Head of caudate nucleus (tissue), 42 donors: Measurements from ENCODE around the gene FAR2.

Source experiments
- DNase-seq, 42 donors: peaks; one replicate each; pipeline versions ENCODE4 v3.0.0 to v3.0.0-alpha.2; 2020 to 2021; ENCODE audit warnings: mixed read lengths in 7 of 42
- intact Hi-C: fragments of 100-400 bp; cut with DNase I; formaldehyde crosslinking; loops from one replicate; pipeline ENCODE4 v1.15.0; 2022

The FAR2 gene

DNA sequence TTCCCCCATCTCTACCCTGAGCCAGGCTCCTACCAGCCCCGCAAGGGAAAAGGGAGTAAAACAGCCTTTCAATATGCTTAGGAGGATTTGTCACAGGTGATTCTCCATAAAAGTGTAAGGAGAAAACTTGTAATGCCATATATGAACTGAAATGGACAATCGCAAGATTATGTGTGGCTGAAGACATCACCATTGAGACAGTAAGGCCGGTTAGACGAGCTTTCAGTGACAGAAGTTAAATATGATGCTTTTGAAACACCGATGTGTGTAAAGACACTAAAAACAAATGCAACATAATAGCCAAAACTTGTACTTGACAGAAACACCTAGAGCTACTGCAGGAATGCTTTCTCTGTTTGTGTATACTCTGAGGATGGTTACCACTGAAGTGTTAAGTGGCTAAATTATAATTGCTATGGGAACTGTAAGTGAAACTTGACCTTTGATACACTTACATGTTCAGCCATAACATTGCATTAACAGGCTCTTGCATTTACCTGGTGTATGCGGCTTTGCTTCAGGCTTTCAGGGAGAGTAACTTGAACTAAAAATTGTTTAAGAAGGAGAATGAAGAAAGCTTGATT, 42.3 kb downstream of the FAR2 start:
- no peak for DNase-seq
- intact Hi-C loops, result no loop called here

DNA sequence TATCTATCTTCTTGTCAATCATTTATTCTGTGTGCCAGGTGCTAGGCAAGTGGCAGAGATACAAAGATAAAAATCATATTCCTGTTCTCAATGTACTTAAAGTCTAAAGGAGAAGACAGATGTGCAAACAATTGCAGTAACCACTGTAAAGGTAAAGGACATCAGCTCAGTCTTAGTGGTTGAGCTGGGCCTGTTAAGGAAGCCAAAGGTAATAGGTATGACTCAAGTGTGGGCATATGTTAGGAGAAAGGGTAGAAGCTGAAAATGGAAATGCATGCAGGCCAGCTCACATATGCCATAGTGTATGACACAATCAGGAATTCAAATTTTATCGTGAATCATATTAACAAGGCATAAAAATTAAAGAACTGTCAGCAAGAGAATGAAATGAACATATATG, 49.8 kb downstream of the FAR2 start:
- intact Hi-C loops, result no loop called here
- DNase-seq, result no peak

DNA sequence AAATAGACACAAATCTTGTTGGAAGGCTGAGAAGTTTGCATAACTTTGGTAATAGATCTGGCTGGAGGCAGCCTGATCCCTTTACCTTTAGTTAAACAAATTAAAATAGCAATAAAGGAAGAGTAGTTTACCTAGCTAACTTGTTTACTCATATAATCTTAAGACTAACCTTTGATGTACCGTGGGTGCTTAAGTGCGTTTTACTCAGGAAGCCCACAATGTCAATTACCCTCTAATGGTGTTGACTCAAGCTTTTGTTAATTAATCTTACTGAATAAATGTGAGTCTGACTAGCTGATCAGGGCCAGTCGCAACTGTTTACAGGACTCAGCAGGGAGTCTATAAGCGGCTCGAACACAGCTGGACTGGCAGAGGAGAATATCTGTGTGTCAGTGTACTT, 51.5 kb downstream of the FAR2 start:
- no peak for DNase-seq

DNA sequence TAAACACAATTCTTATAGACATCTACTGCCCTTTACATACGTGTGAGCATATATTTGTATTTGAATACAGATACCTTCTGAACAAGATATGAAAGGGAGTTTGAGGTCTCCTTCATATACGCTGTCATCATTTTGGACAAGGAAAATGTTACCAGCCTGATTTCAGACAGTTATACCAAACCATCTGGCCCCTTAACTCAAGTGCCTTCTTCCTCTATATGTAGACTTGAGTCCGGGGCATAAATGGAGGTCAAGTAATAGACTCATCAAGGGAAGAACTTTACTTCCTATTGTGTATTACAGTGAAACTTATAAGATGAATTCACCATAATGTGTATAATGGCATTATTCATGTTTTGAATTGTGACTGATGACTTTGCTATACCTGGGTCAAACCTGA, 52.2 kb downstream of the FAR2 start:
- DNase-seq, result no peak
- intact Hi-C loops, result no loop called here

More for the DNA sequence above, 51.5 kb downstream of the FAR2 start:
- intact Hi-C loops, result no loop called here

DNA sequence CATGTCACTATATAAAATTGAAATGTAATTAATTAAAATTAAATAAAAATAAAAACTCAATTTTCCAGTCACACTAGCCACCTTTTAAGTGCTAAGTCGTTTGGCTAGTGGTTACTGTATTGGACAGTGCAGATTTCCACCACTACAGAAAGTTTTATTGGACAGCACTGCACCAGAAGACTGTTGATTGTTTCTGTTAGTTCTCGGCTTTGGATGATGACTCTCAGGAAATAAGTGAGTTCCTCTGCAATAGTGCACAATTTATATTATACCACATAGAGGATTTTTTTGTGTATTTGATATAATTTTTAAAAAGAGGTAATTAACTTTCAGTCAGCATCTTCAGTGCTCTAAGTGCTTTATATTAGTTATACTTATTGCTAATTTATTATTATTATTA, 52.7 kb downstream of the FAR2 start:
- intact Hi-C loops, result no loop called here
- no peak for DNase-seq

DNA sequence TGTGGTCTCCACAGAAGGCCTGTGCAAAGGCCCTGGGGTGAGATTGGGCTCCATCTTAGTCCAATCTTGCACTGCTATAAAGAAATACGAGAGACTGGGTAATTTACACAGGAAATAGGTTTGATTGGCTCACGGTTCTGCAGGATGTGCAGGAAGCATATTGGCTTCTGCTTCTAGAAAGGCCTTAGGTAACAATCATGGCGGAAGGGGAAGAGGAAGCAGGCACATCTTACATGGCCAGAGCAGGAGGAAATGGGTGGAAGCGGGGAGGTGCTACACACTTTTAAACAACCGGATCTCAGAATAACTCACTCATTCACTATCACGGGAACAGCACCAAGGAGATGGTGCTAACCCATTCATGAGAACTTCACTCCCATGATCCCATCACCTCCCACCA, 55.4 kb downstream of the FAR2 start:
- no peak for DNase-seq
- intact Hi-C loops, result no loop called here

DNA sequence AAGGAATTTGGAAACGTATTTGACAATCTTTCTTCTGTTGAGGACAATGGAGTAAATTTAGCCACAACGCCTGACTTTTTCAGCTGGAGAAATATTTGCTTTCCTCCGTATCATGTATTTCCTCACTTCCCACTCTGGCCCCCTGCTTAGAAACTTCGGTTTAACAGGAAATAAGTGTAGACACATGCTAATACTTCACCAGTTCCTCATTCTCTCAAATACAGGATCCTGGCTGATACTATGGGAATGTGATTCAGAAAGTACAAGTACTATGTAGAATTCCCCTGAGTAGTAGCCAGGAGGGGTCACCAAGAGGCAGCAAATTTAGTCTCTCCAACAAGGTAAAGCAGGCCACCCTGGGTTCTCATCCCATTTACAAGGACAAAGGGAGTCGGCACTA, 58.0 kb downstream of the FAR2 start:
- intact Hi-C loops, result no loop called here
- DNase-seq, result no peak

DNA sequence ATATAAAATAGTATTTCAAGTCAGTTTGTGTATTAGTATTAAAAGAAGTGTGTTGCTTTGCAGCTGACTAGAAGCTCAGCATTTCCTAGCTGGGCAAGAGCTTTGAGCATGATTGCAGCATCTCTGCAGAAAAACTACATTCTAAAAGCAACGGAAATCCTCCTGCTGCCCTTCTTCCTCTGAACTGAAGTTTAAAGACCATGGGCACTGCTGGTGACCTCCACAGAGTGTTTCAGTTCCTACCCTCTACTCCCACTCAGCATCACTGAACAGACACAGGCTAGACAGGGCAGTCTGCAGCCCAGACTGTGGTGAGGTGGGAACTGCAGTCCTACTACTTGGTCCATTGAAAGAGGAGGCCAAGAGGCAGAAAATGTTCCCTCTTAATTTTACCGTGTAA, 59.0 kb downstream of the FAR2 start:
- peak in 18 of 42 donors; percentile 8 to 54 (median 29) for DNase-seq
- intact Hi-C loops, result no loop called here

DNA sequence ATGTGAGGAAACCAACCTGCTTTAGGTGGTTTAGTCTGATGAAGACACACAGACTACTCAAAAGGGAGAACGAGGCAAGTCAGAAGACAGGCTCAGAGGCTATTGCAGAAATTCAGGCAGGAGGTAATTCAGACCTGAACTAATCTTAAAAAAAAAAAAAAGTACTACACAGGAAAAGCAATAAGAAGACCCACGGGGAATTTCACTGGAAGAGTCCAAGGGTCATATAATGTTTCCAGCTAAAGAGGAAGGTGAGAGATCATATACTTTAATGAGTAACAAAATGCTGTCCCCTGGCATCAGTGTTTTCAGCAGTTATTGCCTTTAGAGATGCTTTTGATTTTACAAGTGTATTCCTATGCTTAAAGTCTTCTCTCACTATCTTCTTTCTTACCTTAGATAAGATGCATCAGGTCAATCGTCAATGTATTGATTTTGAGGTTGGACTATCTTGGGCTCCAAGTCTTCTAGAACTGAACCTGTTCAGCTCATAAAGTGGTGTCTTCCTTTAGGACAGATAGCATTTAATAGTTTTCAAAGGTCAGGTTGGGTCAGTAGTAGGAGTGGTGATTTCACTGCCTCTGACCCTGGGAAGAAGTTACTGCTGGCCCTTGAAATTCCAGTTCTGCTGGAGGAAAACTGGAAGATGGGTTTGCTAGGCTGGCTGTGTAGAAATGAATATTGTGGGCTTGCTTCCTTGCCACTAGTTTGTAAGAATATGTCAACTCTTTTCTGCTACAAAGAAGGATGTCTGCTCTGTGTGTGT, 60.0 kb downstream of the FAR2 start:
- intact Hi-C loops, result no loop called here
- no peak for DNase-seq

DNA sequence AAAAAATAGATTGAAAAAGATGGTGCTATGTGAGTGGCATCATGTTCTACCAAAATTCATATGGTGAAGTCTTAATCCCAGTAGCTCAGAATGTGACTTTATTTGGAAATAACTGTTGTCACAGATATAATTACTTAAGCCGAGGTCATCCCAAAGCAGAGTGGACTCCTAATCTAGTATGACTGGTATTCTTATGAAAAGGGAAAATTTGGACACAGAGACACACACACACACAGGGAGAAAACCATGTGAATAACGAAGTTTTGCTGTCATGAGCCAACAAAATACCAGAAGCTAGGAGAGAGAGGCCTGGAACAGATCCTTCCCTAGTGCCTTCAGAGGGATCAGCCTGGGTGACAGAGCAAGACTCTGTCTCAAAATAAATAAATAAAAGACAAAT, 62.6 kb downstream of the FAR2 start:
- DNase-seq, result no peak
- intact Hi-C loops, result no loop called here

DNA sequence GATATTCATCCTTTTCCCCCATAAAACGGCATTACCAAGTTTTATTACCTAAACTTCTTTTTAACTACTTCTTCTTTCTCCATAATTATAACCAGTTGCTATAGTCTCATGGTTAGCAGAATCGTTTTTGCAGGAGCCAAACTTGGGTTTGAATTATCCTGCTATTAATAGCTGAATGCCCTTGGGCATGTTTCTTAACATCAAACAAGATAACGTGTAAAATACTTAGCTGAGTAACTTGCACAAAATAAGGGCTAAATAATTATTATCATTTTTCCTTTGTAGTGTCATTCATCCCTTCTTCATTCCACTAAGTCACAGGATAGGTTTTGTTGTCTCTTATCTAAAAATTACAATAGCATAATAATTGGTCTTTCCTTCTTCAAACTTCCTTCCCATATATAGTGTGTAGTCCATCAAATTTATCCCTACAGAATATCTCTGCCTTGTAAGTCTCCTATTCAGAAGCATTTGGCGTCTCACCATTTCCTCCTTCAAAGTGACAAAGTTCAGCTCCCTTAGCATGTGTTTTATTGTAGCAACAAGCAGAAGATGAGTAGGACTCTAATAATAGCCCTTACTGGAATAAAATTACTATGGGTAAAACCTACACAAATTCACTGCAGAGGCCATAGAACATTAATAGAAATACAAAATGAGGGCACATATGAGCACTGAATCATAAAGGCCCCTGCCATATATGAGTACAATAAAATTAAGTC, 63.8 kb downstream of the FAR2 start:
- no peak for DNase-seq

DNA sequence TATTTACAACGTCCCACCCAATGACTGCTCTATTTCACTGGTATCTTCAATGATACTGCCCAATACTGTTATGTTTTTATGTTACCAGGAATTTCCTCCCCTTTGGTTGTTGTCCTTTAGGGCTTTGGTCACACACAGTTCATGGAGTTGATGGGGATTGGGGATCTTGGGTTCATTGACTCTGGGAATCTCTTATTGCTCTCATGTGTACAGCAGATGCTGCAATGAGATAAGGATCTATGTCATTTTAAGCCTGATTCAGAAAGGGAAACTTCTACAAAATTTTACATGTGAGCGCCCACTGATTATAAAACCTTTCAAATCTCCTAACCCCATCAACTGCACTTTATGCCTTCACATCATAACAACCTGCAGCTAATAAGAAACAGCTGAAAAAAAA, 67.2 kb downstream of the FAR2 start:
- intact Hi-C loops, result no loop called here
- DNase-seq, result no peak

More for the DNA sequence above, 63.8 kb downstream of the FAR2 start:
- intact Hi-C loops, result no loop called here

DNA sequence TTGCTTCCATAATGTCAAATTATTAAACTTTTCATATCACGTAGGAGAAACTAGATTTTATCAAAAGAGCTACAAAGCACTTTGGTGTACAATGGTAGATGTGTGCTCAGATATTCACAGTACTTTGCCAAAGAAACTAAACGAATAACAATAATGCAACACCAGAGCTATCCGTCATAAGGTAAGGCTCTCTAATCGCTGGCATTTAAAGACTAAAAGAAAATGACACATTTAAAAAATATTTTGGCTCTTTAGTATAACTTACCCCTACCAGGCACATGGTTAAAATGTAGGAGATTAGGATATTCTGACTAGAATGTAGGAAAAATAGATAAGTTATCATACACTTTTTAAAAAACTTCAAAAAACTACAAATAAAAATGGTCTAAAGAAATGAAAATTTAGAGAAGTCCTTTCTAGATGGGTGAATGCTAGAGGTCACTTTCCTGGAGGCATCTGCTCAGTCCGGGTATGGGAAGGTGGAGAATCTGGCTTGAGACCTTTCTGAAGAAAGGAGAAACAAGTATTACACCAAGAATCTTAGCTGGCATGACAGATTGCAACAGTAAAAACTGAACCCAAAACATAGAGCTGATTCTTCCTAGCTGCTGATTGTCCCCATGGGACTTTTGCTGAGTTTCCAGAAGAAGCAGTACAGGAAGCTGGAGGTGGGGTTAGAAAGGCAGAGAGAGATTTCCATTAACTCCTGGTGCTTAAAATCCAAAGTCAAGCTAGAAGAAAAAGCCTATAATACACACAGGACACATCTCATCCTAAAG, 67.9 kb downstream of the FAR2 start:
- intact Hi-C loops, result no loop called here
- DNase-seq, result no peak

DNA sequence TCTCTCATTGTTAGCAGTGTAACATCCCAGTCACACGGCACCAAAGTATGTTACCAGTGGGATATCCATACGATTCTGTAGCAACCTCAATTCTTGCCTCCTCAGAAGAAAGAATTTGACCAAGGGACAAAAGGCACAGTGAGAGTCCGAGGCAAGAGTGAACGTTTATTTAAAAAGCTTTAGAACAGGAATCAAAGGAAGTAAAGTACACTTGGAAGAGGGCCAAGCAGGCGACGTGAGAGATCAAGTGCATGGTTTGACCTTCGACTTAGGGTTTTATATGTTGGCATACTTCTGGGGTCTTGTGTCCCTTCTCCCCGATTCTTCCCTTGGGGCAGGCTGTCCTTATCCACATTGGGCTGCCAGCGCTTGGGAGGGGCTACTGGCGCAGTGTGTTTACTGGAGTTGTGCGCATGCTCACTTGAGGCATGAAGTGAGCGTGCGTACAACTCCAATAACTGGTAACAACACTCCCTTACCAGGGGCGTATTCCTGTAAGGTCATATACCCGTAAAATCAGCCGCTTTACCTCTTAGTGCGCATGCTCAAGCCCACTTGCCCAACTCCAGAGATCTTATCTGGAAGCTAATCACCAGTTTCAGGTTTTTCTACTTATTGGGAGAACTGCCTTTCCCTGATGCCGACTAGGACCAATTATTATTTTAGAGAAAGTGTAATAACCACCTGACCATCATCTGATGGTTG, 71.7 kb downstream of the FAR2 start:
- DNase-seq, result no peak
- intact Hi-C loops, result no loop called here

DNA sequence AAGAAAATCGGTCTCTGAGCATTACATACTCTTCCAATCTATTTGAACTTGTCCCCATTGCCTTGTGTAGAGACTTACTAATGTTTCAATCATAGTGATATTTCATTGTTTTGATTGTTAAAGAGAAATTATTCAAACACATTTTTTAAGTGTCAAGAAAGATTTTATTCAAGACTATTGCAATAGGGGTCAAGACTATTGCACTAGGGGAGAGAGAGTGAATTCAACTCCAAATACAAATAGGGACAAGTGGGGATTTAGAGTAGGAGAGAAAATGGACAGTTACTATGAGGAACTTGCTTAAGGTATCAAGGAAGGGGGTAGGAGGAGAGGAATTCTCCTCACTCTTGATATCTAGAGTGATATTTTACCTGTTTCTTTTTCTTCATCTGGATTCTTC, 73.1 kb downstream of the FAR2 start:
- no peak for DNase-seq
- intact Hi-C loops, result no loop called here

DNA sequence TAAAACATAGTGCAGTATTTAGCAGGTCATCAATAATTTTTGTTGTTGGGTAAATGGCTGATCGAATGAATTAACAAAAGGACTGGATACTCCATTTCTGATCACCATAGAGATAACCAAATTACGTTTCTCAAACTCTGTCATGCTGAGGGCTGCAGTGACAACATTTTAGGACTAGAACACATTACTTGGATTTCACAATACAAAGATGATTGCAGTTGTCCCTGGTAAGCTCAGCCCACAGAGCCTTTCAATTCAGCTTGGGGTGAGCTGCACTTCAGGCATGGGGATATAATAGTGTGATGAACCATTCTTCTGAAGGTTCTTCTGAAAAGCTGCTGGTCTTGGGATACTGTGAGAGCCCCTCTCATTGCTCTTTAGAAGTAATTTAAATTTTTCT, 74.3 kb downstream of the FAR2 start:
- DNase-seq, result no peak
- intact Hi-C loops, result no loop called here

DNA sequence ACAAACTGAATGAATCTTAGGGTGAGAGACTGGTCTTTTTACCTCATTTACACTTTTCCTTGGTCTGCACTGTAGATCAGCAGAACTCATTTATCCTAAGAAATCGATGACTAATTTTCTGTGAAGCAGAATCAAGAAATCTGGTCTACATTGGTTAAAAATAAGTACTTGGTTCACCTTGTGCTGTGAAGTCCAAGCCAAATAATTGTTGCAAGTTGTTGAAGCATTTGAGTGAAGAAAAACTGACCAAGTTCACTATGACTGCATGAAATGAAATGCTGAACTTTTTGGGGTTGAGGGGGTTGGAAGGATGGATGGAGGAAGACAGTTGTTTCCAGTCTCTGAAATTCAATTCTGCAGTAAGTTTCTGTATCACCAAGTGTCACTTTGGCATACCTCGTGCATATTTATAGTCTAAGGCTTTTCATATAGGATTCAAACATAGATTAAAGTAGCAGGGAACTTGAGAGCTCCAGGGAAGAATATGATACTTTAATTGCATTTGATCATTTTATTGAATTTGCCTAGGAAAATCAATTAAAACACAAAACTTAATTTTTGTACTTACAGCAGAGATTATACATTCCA, 75.0 kb downstream of the FAR2 start:
- intact Hi-C loops, result no loop called here
- no peak for DNase-seq

DNA sequence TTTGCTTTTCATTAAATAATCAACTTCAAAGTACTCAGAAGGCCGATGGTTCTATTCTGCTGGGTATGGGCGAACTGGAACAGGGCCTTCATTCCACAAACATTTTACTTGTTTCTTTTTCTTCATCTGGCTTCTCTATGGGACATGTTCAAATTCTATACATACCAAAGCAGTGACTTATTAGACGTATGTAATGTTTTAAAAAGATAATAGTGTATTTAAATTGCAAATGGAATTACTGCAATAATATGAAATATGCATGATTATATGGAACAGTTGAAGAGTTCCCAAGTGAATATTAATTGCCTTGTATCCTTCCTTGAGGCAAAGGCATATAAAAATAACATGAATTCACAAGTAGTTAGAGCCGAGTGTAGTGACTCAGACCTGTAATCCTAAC, 75.5 kb downstream of the FAR2 start:
- intact Hi-C loops, result no loop called here
- no peak for DNase-seq

DNA sequence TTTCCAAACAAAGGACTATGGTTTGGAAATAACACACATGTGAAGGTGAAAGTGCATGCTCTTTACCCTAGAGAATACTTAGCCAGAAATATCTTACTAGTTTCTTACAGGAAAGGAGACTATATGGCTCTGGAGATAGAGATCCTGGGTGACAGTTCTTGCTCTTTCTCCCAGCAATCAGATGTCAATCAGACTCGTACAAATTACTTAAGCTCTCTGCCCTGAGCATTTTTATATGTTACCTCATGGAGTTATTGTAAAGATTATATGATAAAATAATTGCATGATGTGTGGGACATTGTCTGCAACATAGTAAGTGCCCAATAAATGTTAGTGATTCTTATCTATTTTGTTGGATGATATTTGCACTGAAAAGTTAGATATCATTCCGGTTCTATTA, 76.8 kb downstream of the FAR2 start:
- intact Hi-C loops, result no loop called here
- DNase-seq, result no peak
